Stomach (tissue), 4 donors: ENCODE measurements around the gene CXCL1.

Experiments used
- CTCF ChIP-seq, 7 experiments: fragments of 450-650 bp in 4 of 7; fragments of 200-600 bp in 3 of 7; sonication (generic) in 3 of 7; IDR thresholded peaks; one replicate each; pipeline ENCODE4 v1.5.1; 2016 to 2019; ENCODE audit warnings: antibody characterized with exemption in 7 of 7, control low read depth in 2 of 7, mild to moderate bottlenecking in 1 of 7
- EP300 ChIP-seq: sonication (generic); formaldehyde crosslinking; IDR thresholded peaks from one replicate; pipeline ENCODE4 v1.6.1; 2017; ENCODE audit warnings: antibody characterized with exemption

GRCh38 chr4:73894001-73894400 lies 24.8 kb downstream of the CXCL1 start:
- TF ChIP-seq CTCF (IDR thresholded peaks at IDR 0.05) (no peak), EP300 (no peak)
